Neutrophil (primary cell): ENCODE data around the gene CUL1.

ENCODE experiments used
- H3K27ac ChIP-seq: fragments of 200-600 bp; sonication (generic); 2 replicates; pipeline ENCODE4 v1.5.1; 2016; ENCODE audit warnings: mild to moderate bottlenecking, moderate library complexity
- H3K27me3 ChIP-seq: fragments of 200-600 bp; sonication (generic); 2 replicates; pipeline ENCODE4 v1.6.0; 2016; ENCODE audit warnings: mild to moderate bottlenecking
- H3K36me3 ChIP-seq: fragments of 200-600 bp; sonication (generic); 2 replicates; pipeline ENCODE4 v1.5.1; 2017
- H3K4me1 ChIP-seq, 2 experiments: fragments of 200-600 bp in 1 of 2; sonication (generic) in 1 of 2; 1 replicate in 1 of 2; 2 replicates in 1 of 2; pipeline versions ENCODE4 v1.5.1 to v1.6.1; 2013 to 2016; ENCODE audit warnings: low read depth in 1 of 2, low read length in 1 of 2, mild to moderate bottlenecking in 1 of 2, moderate library complexity in 1 of 2; ENCODE audit not compliant: control insufficient read depth in 1 of 2, insufficient read depth in 1 of 2
- H3K4me3 ChIP-seq, 2 experiments: fragments of 200-600 bp in 1 of 2; sonication (generic) in 1 of 2; 1 replicate in 1 of 2; 2 replicates in 1 of 2; pipeline ENCODE4 v1.5.1; 2013 to 2016; ENCODE audit warnings: low read depth in 1 of 2, low read length in 1 of 2, mild to moderate bottlenecking in 1 of 2, moderate library complexity in 1 of 2
- H3K9me3 ChIP-seq: fragments of 200-600 bp; sonication (generic); 2 replicates; pipeline ENCODE4 v1.5.1; 2016
- TF ChIP-seq, protein P1 (sequence below): fragments of 200-600 bp; sonication (generic); IDR thresholded peaks from 2 replicates; pipeline ENCODE4 v1.5.1; 2016; ENCODE audit warnings: antibody characterized with exemption

Gene CUL1

DNA sequence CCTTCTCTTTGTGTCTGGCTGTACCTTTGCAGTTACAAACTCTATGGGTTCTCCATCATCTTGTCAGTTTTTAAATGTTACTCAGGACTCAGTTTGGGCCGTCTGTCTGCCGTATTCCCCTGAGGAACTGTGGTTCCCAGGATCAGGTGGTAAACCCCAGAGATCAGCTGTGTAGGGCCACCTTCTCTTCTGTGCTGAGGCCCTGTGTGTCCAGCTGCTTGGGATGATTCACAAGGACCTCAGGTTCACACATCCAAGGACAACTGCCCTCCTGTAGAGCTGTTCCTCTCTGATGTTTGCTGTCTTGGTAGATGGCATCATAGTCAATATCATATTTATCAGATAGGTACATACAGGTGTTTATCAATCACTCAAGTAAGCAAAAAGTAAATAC lies 24.5 kb downstream of the CUL1 start:
- TF ChIP-seq, protein P1, sequence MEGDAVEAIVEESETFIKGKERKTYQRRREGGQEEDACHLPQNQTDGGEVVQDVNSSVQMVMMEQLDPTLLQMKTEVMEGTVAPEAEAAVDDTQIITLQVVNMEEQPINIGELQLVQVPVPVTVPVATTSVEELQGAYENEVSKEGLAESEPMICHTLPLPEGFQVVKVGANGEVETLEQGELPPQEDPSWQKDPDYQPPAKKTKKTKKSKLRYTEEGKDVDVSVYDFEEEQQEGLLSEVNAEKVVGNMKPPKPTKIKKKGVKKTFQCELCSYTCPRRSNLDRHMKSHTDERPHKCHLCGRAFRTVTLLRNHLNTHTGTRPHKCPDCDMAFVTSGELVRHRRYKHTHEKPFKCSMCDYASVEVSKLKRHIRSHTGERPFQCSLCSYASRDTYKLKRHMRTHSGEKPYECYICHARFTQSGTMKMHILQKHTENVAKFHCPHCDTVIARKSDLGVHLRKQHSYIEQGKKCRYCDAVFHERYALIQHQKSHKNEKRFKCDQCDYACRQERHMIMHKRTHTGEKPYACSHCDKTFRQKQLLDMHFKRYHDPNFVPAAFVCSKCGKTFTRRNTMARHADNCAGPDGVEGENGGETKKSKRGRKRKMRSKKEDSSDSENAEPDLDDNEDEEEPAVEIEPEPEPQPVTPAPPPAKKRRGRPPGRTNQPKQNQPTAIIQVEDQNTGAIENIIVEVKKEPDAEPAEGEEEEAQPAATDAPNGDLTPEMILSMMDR: no peak
- Histone ChIP-seq H3K27ac (peak overlapping the region; percentile 40), H3K36me3 (no peaks in the 10 kb centered on the region)

DNA sequence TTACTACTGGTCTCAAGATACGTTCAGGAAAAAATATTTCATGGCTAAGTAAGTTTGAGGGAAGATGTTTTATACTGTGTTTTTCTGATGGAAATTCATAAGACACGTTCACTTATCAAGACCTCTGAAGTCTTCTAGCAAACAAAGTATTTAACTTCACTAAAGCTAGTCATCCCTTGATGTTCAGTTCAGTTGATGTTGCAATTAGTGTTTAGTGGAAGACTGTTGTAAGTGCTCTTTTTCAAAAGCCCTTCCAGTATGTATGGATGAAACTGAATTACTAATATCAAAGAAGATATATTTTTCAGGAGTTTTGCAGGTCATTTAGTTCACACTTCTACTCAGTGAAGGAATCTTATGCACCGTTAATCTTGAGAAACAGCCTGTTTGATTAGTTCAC lies 25.1 kb downstream of the CUL1 start:
- Histone ChIP-seq H3K27ac (no peak overlapping the region), H3K4me1 (peaks cover 36 to 49% of the 10 kb centered on the region in 2 experiments)
- TF ChIP-seq, protein P1: no peak

More for the DNA sequence above, 24.5 kb downstream of the CUL1 start:
- H3K27me3 ChIP-seq: no peaks in the 10 kb centered on the region
- H3K9me3 ChIP-seq: no peaks in the 10 kb centered on the region
- peaks cover 36 to 49% of the 10 kb centered on the region in 2 experiments for H3K4me1 ChIP-seq
- H3K4me3 ChIP-seq: no peak overlapping the region

DNA sequence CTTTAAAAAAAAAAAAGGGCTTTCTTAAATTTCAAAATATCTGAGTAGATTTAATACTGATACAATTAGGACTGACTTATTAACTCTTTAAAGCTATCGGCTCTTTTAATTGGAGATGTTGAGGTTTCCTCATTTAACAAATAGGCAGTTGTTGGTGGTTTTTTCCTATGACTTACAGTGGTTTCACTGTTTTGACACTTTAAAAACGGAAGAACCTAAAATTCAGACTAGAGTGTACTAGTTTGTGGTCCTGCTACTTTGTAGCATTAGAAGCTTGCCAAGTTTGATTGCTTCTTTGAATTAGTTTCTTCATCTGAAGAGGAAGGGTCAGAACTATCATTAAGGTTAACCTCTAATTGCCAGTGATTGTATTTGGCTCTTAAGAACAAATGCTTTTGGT lies 27.7 kb downstream of the CUL1 start:
- peaks cover 26 to 41% of the 10 kb centered on the region in 2 experiments for H3K4me1 ChIP-seq
- no peak overlapping the region for H3K27ac ChIP-seq
- H3K4me3 ChIP-seq: no peak overlapping the region
- peaks cover 16% of the 10 kb centered on the region for H3K36me3 ChIP-seq
- H3K27me3 ChIP-seq: no peaks in the 10 kb centered on the region
- TF ChIP-seq, protein P1: no peak
- H3K9me3 ChIP-seq: no peaks in the 10 kb centered on the region

More for the DNA sequence above, 25.1 kb downstream of the CUL1 start:
- Histone ChIP-seq H3K27me3 (no peaks in the 10 kb centered on the region), H3K36me3 (no peaks in the 10 kb centered on the region), H3K9me3 (no peaks in the 10 kb centered on the region), H3K4me3 (no peak overlapping the region)

DNA sequence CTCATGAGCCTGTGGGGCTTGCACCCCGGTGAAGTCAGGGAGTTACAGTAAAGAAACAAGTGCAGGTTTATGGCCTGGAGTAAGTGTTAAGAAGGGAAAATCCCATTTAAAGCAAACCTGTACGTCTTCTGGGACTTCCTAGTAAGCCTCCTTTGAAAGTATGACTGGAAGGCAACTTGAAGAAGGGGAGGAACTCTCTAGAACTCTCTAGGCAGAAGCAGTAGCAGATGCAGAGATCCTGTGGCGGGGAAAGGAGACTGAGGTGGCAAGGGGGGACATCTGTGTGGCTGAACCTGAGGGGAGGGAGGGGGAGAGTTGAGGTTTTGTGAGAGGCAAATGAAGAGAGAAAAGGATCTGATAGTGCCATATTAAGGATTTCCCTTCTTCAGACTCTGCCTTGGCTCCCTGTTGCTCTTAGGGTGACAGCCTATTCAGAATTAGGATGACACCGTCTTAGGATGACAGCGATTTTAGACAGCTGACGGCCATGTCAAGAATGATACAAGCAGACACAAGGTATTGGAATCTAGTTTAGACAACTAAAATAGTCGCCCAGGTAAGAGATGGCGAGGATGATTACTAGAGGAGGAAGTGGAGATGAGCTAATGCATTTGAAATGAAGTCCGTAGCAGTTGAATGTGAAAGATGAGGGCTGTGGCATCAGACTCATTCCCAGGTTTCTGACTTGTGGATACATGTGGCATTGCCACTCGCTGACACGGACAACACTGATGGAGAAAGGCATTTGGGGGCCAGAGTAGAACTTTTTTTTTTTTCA lies 29.0 kb downstream of the CUL1 start:
- Histone ChIP-seq H3K36me3 (peaks cover 22% of the 10 kb centered on the region), H3K27me3 (no peaks in the 10 kb centered on the region), H3K4me1 (peaks cover 17 to 30% of the 10 kb centered on the region in 2 experiments), H3K4me3 (no peak overlapping the region), H3K9me3 (no peaks in the 10 kb centered on the region), H3K27ac (no peak overlapping the region)
- TF ChIP-seq, protein P1: no peak

DNA sequence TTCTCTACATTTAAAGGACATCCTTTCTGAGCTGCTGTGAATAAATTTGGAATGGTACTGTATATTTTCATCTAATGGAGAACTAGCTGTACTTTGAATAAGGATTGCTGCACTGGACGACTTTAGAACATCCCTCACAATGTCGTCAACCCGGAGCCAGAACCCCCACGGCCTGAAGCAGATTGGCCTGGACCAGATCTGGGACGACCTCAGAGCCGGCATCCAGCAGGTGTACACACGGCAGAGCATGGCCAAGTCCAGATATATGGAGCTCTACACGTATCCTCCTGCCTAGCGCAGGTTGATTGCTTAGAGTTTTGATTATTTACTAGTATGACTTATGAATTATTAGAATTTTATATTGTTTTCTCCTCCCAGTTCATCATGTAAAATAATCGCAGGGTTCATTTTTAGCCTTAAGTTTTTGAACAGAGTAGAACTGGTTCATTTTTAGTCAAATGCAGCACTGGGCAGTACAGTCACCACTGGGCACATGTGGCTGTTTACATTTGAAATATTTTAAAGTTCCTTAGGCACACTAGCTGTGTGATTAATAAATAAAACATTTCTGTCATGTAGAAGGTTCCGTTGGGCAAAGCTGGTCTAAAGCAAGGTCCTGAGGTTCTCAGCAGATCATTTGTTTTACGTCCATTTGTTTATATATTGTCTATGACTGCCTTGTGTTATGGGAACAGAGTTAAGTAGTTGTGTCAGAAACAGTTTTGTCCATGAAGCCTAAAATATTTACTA lies 31.5 kb downstream of the CUL1 start:
- no peaks in the 10 kb centered on the region for H3K27me3 ChIP-seq
- H3K36me3 ChIP-seq: peaks cover 32% of the 10 kb centered on the region
- TF ChIP-seq, protein P1: no peak
- no peak overlapping the region for H3K4me3 ChIP-seq
- no peak overlapping the region for H3K27ac ChIP-seq
- H3K4me1 ChIP-seq: peaks cover 4 to 11% of the 10 kb centered on the region in 2 experiments
- no peaks in the 10 kb centered on the region for H3K9me3 ChIP-seq
